HepG2 (cell line): ENCODE measurements around the gene PKD2L1. TPM values are rescaled to one million over a fixed set of nuclear protein-coding genes. Genes with fewer than 3 reads are reported as not detected.
A peak's percentile ranks its signal among the peaks of the same experiment; 100 is the strongest.

ENCODE experiments used
- ATAD3A ChIP-seq: sonication (generic); formaldehyde crosslinking; IDR thresholded peaks from 2 replicates; pipeline ENCODE4 v1.4.0; 2020; ENCODE audit warnings: missing genetic modification reagents
- CENPX ChIP-seq: sonication (generic); formaldehyde crosslinking; IDR thresholded peaks from 2 replicates; pipeline ENCODE4 v1.9.0; 2021; ENCODE audit warnings: mild to moderate bottlenecking, missing genetic modification reagents, moderate library complexity
- CTCF ChIP-seq: sonication (generic); formaldehyde crosslinking; IDR thresholded peaks from 2 replicates; pipeline ENCODE4 v1.5.0; 2020; ENCODE audit warnings: mild to moderate bottlenecking, missing genetic modification reagents, moderate library complexity
- HNRNPH1 ChIP-seq: fragments of 200-400 bp; formaldehyde crosslinking; optimal IDR thresholded peaks from 2 replicates; pipeline ENCODE3; 2017; ENCODE audit warnings: mild to moderate bottlenecking, low read depth, low read length
- JUN ChIP-seq: sonication (generic); formaldehyde crosslinking; IDR thresholded peaks from 2 replicates; pipeline ENCODE4 v1.4.0; 2020; ENCODE audit warnings: mild to moderate bottlenecking, missing genetic modification reagents
- KIAA2018 ChIP-seq: sonication (generic); formaldehyde crosslinking; IDR thresholded peaks from 2 replicates; pipeline ENCODE4 v1.5.0; 2020; ENCODE audit warnings: mild to moderate bottlenecking, missing genetic modification reagents, borderline replicate concordance
- MIXL1 ChIP-seq: IDR thresholded peaks from 2 replicates; pipeline ENCODE4 v1.6.1; 2016
- SMYD3 ChIP-seq: sonication (generic); formaldehyde crosslinking; IDR thresholded peaks from 2 replicates; pipeline ENCODE4 v1.8.1; 2023; ENCODE audit warnings: mild to moderate bottlenecking, missing genetic modification reagents
- SRSF4 ChIP-seq: fragments of 200-400 bp; formaldehyde crosslinking; IDR thresholded peaks from one replicate; pipeline ENCODE4 v1.6.1; 2018; ENCODE audit warnings: mild to moderate bottlenecking, low read depth, low read length, moderate library complexity; ENCODE audit not compliant: poor library complexity, severe bottlenecking
- ZBTB37 ChIP-seq: sonication (generic); formaldehyde crosslinking; IDR thresholded peaks from 2 replicates; pipeline ENCODE4 v1.4.0; 2020; ENCODE audit warnings: mild to moderate bottlenecking, missing genetic modification reagents
- ZNF10 ChIP-seq: sonication (generic); formaldehyde crosslinking; IDR thresholded peaks from 2 replicates; pipeline ENCODE4 v1.4.0; 2020; ENCODE audit warnings: mild to moderate bottlenecking, low read depth, missing genetic modification reagents, borderline replicate concordance
- polyA plus RNA-seq, 8 experiments: library from polyadenylated mRNA; depleted of rRNA in 3 of 8; stranded (reverse) in 7 of 8; unstranded in 1 of 8; fragments of >200 nt; fragmentation: Illumina TruSeq in 4 of 8; extraction: Trizol in 4 of 8; gene quantifications; 2 replicates each; pipeline versions ENCODE4 v1.2.1 to v1.2.3, GENCODE V29; 2011 to 2016; ENCODE audit warnings: low read depth in 4 of 8, missing spikeins in 1 of 8, mixed read lengths in 1 of 8; ENCODE audit not compliant: insufficient read depth in 1 of 8
- total RNA-seq, 5 experiments: library from RNA; depleted of rRNA; stranded (reverse); fragments of >200 nt; fragmentation: Illumina TruSeq; extraction: Trizol; gene quantifications; 2 replicates each; pipeline ENCODE4 v1.2.3, GENCODE V29; 2016; ENCODE audit warnings: low read depth in 1 of 5
- TF ChIP-seq, protein P1 (sequence below): sonication (generic); formaldehyde crosslinking; IDR thresholded peaks from 2 replicates; pipeline ENCODE4 v1.8.1; 2022; ENCODE audit warnings: low read depth, mild to moderate bottlenecking, missing genetic modification reagents

The PKD2L1 gene
- total and polyA plus RNA-seq, 2 of the 13 experiments (the other 11 are each of a cell fraction or from before 2014, with no cell fraction given), result 0.07 to 0.15 TPM

GRCh38 chr10:100340948-100341847 is 11.2 kb upstream of the PKD2L1 start (continued):
- TF ChIP-seq, protein P1, sequence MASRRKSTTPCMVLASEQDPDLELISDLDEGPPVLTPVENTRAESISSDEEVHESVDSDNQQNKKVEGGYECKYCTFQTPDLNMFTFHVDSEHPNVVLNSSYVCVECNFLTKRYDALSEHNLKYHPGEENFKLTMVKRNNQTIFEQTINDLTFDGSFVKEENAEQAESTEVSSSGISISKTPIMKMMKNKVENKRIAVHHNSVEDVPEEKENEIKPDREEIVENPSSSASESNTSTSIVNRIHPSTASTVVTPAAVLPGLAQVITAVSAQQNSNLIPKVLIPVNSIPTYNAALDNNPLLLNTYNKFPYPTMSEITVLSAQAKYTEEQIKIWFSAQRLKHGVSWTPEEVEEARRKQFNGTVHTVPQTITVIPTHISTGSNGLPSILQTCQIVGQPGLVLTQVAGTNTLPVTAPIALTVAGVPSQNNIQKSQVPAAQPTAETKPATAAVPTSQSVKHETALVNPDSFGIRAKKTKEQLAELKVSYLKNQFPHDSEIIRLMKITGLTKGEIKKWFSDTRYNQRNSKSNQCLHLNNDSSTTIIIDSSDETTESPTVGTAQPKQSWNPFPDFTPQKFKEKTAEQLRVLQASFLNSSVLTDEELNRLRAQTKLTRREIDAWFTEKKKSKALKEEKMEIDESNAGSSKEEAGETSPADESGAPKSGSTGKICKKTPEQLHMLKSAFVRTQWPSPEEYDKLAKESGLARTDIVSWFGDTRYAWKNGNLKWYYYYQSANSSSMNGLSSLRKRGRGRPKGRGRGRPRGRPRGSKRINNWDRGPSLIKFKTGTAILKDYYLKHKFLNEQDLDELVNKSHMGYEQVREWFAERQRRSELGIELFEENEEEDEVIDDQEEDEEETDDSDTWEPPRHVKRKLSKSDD (CRISPR knock-in tag), result no peak
- no peak for TF ChIP-seq ZBTB37
- no peak for TF ChIP-seq SRSF4
- TF ChIP-seq SMYD3 (CRISPR knock-in tag), result no peak
- no peak for TF ChIP-seq CENPX (CRISPR knock-in tag)
- peak; percentile 47; the same call in 1 of the 2 replicates for TF ChIP-seq MIXL1
- TF ChIP-seq CTCF, result peak; percentile 39
- 0 out of 2 replicates have a peak, but pooled peaks have one; percentile 36 for TF ChIP-seq JUN
- no peak for TF ChIP-seq ZNF10 (CRISPR knock-in tag)
- no peak for TF ChIP-seq KIAA2018 (CRISPR knock-in tag)
- no peak for TF ChIP-seq ATAD3A (CRISPR knock-in tag)
- TF ChIP-seq HNRNPH1, result no peak
